Activated CD4-positive, alpha-beta T cell treated with anti-CD3 and anti-CD28 coated beads, Interleukin-2, amount 50 U/mL, for 48 hours (primary cell): ENCODE measurements around the gene G6PC2.

Experiments
- DNase-seq, 2 experiments: peaks; one replicate each; pipeline ENCODE4 v3.0.0-alpha.2; 2020

G6PC2 gene

GRCh38 chr2:168949324-168949723 is 48.2 kb downstream of the G6PC2 start:
- DNase-seq: no peak

- no peak for DNase-seq
These were observed 50.8 kb downstream of the G6PC2 start for GRCh38 chr2:168951871-168952270.

GRCh38 chr2:168952424-168952823 is 51.3 kb downstream of the G6PC2 start:
- no peak for DNase-seq

GRCh38 chr2:168954256-168954655 is 53.2 kb downstream of the G6PC2 start:
- no peak for DNase-seq

- no peak for DNase-seq
These were observed 54.2 kb downstream of the G6PC2 start for GRCh38 chr2:168955321-168955720.

GRCh38 chr2:168956392-168956791 is 55.3 kb downstream of the G6PC2 start:
- DNase-seq: no peak
